ENCODE results near the gene F2RL3.
"Not testable (repeated sequence)": the region's sequence is repeated elsewhere in the genome, so short reads cannot be mapped to it uniquely, and the experiment has no call there.

Gene F2RL3

DNA sequence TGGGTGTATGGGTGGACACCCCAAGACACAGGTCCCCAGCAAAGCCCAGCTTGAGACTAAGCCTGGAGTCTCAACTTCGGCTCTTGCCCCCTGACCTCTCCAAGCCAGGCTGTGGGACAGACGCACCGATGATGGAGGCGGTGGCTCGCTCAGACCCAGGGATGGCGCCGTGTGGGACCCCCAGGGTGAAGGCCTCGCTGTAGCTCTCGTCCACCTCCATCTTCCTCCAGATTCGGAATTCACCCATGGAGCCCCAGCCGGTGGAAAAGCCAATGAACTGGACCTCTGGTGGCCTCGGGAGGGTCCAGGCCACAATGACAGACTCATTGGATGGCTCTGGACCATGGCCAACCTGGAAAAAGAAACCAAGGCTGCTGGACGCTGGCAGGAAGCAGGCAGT lies 39.1 kb downstream of the F2RL3 start:
- no peak for DNase-seq

DNA sequence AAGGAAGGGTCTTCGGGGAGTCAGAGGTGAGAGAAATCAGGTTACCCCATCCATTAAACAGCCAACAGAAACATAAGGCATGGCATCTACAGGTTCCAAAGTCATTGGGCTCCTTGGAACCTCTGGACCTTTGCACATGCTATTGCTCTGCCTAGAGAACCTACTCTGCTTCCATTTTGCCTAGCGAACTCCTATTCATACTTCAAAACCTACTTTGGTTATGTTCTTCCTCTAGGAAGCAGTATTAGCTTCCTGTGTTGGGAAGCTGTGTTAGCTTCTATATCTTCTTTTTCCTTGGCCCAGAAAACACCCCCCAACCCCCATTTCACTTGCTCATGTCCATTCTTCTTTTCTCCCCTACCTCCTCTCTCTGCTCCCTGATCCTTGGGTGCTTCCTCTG lies 39.6 kb downstream of the F2RL3 start:
- DNase-seq, result no peak

- DNase-seq, result no peak
Observed at GRCh38 chr19:16928916-16929315, 40.1 kb downstream of the F2RL3 start.

GRCh38 chr19:16930753-16931152 lies 42.0 kb downstream of the F2RL3 start:
- no peak for DNase-seq

- no peak for DNase-seq
Observed at GRCh38 chr19:16931306-16931705, 42.5 kb downstream of the F2RL3 start.

GRCh38 chr19:16934489-16934888 lies 45.7 kb downstream of the F2RL3 start:
- DNase-seq, result no peak

- no peak for DNase-seq
Observed at GRCh38 chr19:16936901-16937300, 48.1 kb downstream of the F2RL3 start.

DNA sequence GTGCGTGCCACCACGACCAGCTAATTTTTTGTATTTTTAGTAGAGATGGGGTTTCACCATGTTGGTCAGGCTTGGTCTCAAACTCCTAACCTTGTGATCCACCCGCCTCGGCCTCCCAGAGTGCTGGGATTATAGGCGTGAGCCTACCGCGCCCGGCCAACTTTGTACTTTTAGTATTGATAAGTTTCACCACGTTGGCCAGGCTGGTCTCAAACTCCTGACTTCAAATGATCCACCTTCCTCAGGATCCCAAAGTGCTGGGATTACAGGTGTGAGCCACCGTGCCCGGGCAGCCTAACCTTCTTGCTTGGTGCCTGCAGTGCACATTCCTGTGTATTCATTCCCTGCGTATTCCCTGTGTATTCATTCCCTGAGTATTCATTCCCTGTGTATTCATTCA lies 49.0 kb downstream of the F2RL3 start:
- not testable (repeated sequence) for DNase-seq

DNA sequence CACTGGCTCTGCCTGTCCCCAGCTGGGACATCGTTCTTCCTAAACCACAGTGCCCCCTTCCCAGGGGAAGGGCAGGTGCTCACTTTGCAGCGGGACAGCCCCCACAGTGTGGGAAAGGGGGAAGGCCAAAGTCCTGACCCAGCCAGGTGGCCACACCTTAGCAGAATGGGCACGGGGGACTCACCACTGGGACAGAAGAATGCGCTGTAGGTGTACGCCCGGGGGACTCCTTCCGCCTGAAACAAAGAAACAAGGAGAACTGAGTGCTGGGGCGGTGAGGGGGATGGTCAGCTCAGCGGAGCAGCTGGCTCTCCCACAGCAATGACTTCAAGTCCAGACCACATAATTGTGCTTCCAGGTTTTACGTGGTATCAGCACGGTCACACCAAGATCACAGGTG lies 49.4 kb downstream of the F2RL3 start:
- no peak for DNase-seq

GRCh38 chr19:16940063-16940462 lies 51.3 kb downstream of the F2RL3 start:
- not testable (repeated sequence) for DNase-seq

GRCh38 chr19:16940626-16941025 lies 51.8 kb downstream of the F2RL3 start:
- no peak for DNase-seq

Measured in activated T-cell treated with anti-CD3 and anti-CD28 coated beads for 4 hours (primary cell).